Stimulated activated CD8-positive, alpha-beta memory T cell treated with anti-CD3 and anti-CD28 coated beads, Interleukin-12 subunit alpha, Interleukin-12 subunit beta, amount 100 ng/mL, for 4 hours (primary cell): ENCODE data around the gene TIFAB.
"Not testable (repeated sequence)": the region's sequence is repeated elsewhere in the genome, so short reads cannot be mapped to it uniquely, and the experiment has no call there.

Experiments
- DNase-seq: peaks from one replicate; pipeline ENCODE4 v3.0.0-alpha.2; 2020; ENCODE audit warnings: low read depth

The TIFAB gene

GRCh38 chr5:135452321-135453030 lies at the start of gene TIFAB:
TSS of gene TIFAB (minus strand) at chr5:135452351. CDS start at chr5:135449939, 2,412 bp downstream.
- no peak for DNase-seq

- DNase-seq: no peak
Observed at GRCh38 chr5:135498637-135498995, 46.5 kb upstream of the TIFAB start.

GRCh38 chr5:135497971-135498636 lies 46.0 kb upstream of the TIFAB start:
- no peak for DNase-seq

- DNase-seq: not testable (repeated sequence)
Observed at GRCh38 chr5:135495531-135495930, 43.4 kb upstream of the TIFAB start.

- no peak for DNase-seq
Observed at GRCh38 chr5:135494196-135494595, 42.0 kb upstream of the TIFAB start.

- no peak for DNase-seq
Observed at GRCh38 chr5:135493406-135494180, 41.4 kb upstream of the TIFAB start.

- no peak for DNase-seq
Observed at GRCh38 chr5:135492319-135492626, 40.1 kb upstream of the TIFAB start.

GRCh38 chr5:135491552-135492318 lies 39.6 kb upstream of the TIFAB start:
- no peak for DNase-seq

- DNase-seq: no peak
Observed at GRCh38 chr5:135491038-135491551, 38.9 kb upstream of the TIFAB start.

- DNase-seq: no peak
Observed at GRCh38 chr5:135490245-135491037, 38.3 kb upstream of the TIFAB start.

GRCh38 chr5:135489466-135490244 lies 37.5 kb upstream of the TIFAB start:
- DNase-seq: no peak

- DNase-seq: no peak
Observed at GRCh38 chr5:135488727-135489465, 36.7 kb upstream of the TIFAB start.

GRCh38 chr5:135487839-135488514 lies 35.8 kb upstream of the TIFAB start:
- no peak for DNase-seq

- no peak for DNase-seq
Observed at GRCh38 chr5:135487037-135487395, 34.9 kb upstream of the TIFAB start.

GRCh38 chr5:135486131-135487036 lies 34.2 kb upstream of the TIFAB start:
- DNase-seq: no peak

GRCh38 chr5:135484674-135485086 lies 32.5 kb upstream of the TIFAB start:
- DNase-seq: no peak

- no peak for DNase-seq
Observed at GRCh38 chr5:135483254-135483653, 31.1 kb upstream of the TIFAB start.

- no peak for DNase-seq
Observed at GRCh38 chr5:135482381-135482933, 30.3 kb upstream of the TIFAB start.
